HG03558 (cell line): ENCODE data around the gene AIFM3.
"Not testable (repeated sequence)": the region's sequence is repeated elsewhere in the genome, so short reads cannot be mapped to it uniquely, and the experiment has no call there.

ENCODE experiments used
- ATAC-seq: cut with Tn5 transposase; IDR thresholded peaks from one replicate; pipeline ENCODE4 v1.9.1; 2021; ENCODE audit warnings: moderate number of reproducible peaks; ENCODE audit not compliant: unreplicated experiment; ENCODE audit errors: extremely low read depth

AIFM3 gene

DNA sequence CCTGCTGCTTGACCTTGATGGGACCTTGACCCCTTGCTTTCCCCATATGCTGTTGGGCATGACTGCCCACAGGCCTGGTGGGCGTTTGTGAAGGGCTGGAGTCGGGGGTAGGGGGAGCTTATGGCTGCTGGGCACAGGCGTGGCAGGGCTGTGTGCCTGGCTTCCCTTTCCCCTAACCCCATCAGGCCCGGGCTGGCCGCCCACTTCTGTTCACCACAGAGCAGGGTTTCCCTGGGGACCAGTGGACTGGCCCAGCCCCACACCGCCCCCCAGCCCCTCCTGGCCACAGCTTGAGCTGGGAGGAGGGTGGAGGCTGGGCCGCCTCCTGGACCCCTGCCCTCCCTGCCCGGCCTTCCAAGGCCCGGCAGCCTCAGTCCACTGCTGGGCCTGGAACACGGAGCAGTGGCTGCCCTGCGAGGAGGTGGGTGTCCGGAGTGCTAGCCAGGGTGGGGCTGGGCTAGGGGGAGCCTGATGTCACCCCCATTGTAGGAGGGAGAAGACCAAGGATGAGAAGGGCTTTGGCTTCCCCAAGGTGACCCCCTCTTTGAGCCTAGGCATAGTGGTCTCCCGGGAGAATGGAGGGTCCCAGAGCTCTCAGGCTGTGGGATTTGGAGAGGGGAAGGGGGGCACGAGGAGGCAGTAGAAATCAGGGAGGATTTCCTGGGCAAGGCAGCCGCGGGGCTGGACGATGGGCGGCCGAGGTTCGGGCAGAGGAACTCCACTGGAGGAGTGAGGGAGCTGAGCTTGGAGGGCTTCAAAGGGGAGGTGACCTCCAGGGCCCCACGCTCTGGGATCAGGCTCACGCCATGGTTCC, at the start of gene AIFM3:
Gene AIFM3, plus strand, starts transcription at position 373 of the 814 bp plus-strand sequence. CDS start 690 bp downstream, outside the sequence.
- no peak for ATAC-seq

GRCh38 chr22:20918663-20919218, 48.3 kb upstream of the AIFM3 start:
- no peak for ATAC-seq

DNA sequence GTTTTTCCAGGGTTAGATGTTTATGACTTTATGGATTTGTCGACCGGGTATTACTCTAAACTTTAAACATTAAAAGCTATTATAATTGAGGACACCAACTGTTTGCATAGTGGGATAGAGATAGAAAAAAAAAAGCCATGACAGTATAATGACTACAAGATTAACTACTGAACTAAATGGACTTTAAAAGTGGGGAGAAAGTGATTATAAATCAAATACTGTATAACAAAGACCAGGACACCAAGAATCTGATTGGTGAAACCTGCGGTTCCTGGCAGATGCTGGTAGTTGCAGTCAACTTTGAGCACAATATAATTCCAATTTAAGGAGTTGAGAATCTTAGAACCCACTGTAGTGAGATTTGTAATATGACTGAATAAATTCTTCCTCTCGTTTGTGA, 47.3 kb upstream of the AIFM3 start:
- ATAC-seq, result no peak

- ATAC-seq, result no peak
Measured at GRCh38 chr22:20920881-20921203, 46.2 kb upstream of the AIFM3 start.

GRCh38 chr22:20922141-20922751, 44.8 kb upstream of the AIFM3 start:
- ATAC-seq, result no peak

- no peak for ATAC-seq
Measured at GRCh38 chr22:20926243-20926642, 40.8 kb upstream of the AIFM3 start.

DNA sequence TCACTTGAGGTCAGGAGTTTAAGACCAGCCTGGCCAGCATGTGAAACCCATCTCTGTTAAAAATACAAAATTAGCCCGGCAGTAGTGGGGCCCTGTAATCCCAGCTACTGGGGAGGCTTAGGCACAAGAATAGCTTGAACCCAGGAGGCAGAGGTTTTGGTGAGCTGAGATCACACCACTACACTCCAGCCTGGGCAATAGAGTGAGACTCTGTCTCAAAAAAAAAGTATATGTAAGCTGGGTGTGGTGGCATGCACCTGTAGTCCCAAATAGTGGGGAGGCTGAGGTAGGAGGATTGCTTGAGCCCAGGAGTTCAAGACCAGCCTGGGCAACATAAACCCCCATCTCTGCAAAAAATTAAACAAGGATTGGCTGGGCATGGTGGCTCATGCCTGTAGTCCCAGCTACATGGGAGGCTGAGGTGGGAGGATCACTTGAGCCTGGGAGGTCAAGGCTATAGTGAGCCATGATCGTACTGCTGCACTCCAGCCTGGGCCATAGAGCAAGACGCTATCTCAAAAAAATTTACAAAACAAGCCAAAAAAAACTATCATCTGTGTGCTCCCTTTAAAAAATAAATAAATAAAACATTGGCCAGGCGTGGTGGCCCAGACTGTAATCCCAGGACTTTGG, 39.0 kb upstream of the AIFM3 start:
- ATAC-seq, result no peak

DNA sequence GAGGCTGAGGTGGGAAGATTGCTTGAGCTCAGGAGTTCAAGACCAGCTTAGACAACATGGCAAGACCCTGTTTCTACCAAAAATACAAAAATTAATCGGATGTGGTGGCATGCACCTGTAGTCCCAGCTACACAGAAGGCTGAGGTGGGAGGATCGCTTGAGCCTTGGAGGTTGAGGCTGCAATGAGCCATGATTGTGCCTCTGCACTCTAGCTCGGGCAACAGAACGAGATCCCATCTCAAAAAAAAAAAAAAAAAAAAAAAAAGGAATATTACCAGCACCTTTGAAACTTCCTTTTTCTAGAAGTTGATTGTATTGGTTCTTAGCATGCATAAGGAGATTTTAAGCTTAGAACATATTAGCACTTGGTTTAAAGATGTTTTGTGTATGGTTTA, 38.5 kb upstream of the AIFM3 start:
- ATAC-seq, result no peak

- ATAC-seq, result no peak
Measured at GRCh38 chr22:20930004-20930403, 37.1 kb upstream of the AIFM3 start.

DNA sequence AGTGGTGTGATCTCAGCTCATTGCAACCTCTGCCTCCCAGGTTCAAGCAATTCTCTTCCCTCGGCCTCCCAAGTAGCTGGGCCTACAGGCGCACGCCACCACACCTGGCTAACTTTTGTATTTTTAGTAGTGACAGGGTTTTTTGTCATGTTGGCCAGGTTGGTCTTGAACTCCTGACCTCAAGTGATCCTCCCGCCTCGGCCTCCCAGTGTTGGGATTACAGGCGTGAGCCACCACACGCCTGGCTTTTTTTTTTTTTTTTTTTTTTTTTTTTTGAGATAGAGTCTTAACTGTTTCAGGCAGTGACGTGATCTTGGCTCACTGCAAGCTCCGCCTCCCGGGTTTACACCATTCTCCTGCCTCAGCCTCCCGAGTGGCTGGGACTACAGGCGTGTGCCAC, 36.6 kb upstream of the AIFM3 start:
- ATAC-seq, result not testable (repeated sequence)

GRCh38 chr22:20931126-20931654, 35.9 kb upstream of the AIFM3 start:
- ATAC-seq, result no peak

GRCh38 chr22:20933910-20934309, 33.1 kb upstream of the AIFM3 start:
- ATAC-seq, result no peak

GRCh38 chr22:20935049-20935448, 32.0 kb upstream of the AIFM3 start:
- ATAC-seq, result not testable (repeated sequence)

GRCh38 chr22:20935780-20936539, 31.1 kb upstream of the AIFM3 start:
- ATAC-seq, result not testable (repeated sequence)

GRCh38 chr22:20937031-20937793, 29.8 kb upstream of the AIFM3 start:
- no peak for ATAC-seq

DNA sequence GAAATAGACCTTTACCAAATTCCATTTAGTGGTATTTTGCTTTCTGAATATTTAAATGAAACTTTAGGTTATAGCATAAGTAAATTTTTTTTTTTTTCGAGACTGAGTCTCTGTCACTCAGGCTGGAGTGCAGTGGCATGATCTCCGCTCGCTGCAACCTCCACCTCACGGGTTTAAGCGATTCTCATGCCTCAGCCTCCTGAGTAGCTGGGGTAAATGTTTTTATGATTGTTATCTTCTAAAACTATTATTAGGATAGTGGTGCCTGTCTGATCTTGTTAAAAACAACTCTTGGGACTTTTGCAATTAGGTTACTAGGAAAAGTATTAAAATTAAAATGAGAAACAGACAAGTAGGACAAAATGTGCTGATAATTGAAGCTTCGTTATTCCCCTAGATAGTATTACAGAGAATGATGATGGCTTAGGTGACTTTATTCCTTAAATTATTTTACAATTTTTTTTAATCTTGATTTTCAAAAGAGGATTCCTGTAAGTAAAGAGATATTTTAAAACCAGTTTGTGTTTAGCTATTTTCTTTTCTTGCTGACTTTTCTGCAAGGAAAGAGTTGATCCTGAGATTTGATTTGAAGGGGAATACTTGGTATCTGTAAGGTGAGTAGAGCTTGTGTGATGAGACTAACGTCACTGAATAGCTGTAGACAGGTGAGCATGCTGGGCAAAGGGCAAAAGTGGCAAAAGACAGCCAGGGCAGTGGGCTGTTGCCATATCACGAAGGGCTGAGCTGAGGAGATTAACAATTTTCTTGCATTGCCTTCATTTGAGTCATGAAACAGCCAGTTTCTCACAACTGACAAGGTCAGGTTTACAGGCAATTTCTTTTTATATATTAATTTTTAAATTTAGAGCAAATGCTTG, 29.0 kb upstream of the AIFM3 start:
- ATAC-seq, result no peak

- ATAC-seq, result not testable (repeated sequence)
Measured at GRCh38 chr22:20939457-20940185, 27.4 kb upstream of the AIFM3 start.

GRCh38 chr22:20940186-20940651, 26.8 kb upstream of the AIFM3 start:
- ATAC-seq, result no peak
